GM23248 (cell line): ENCODE data around the gene PKNOX2. TPM values are rescaled to one million over a fixed set of nuclear protein-coding genes. Genes with fewer than 3 reads are reported as not detected.

Experiments used
- DNase-seq: peaks from one replicate; pipeline ENCODE4 v3.0.0-alpha.2; 2015
- H2AFZ ChIP-seq: fragments of 200-600 bp; sonication (generic); 2 replicates; pipeline ENCODE4 v1.6.1; 2016; ENCODE audit warnings: antibody characterized with exemption
- H3F3A ChIP-seq: fragments of 200-600 bp; sonication (generic); 2 replicates; pipeline ENCODE4 v1.6.1; 2016; ENCODE audit warnings: mild to moderate bottlenecking, antibody characterized with exemption, mixed run types; ENCODE audit not compliant: insufficient read depth
- H3K27ac ChIP-seq: fragments of 200-600 bp; sonication (generic); 2 replicates; pipeline ENCODE4 v1.5.1; 2016; ENCODE audit warnings: mild to moderate bottlenecking
- H3K27me3 ChIP-seq: fragments of 200-600 bp; sonication (generic); replicated peaks from 2 replicates; pipeline ENCODE4 v1.6.1; 2016; ENCODE audit warnings: mild to moderate bottlenecking; ENCODE audit not compliant: insufficient read depth
- H3K36me3 ChIP-seq: fragments of 200-600 bp; sonication (generic); 2 replicates; pipeline ENCODE4 v1.6.1; 2016; ENCODE audit warnings: low read depth, mild to moderate bottlenecking
- H3K4me1 ChIP-seq: fragments of 200-600 bp; sonication (generic); 2 replicates; pipeline ENCODE4 v1.6.1; 2016; ENCODE audit warnings: mild to moderate bottlenecking; ENCODE audit not compliant: insufficient read depth
- H3K4me2 ChIP-seq: fragments of 200-600 bp; sonication (generic); one replicate; pipeline ENCODE4 v1.6.1; 2016; ENCODE audit warnings: mild to moderate bottlenecking; ENCODE audit not compliant: unreplicated experiment
- H3K4me3 ChIP-seq: fragments of 200-600 bp; sonication (generic); 2 replicates; pipeline ENCODE4 v1.5.1; 2016; ENCODE audit warnings: mild to moderate bottlenecking
- H3K79me2 ChIP-seq: fragments of 200-600 bp; sonication (generic); 2 replicates; pipeline ENCODE4 v1.6.1; 2016; ENCODE audit warnings: mild to moderate bottlenecking; ENCODE audit not compliant: insufficient read depth
- H3K9ac ChIP-seq: fragments of 200-600 bp; sonication (generic); 2 replicates; pipeline ENCODE4 v1.6.1; 2016; ENCODE audit warnings: mild to moderate bottlenecking
- H3K9me2 ChIP-seq: fragments of 200-600 bp; sonication (generic); 2 replicates; pipeline ENCODE4 v1.6.1; 2016; ENCODE audit warnings: mixed run types, mild to moderate bottlenecking, moderate library complexity; ENCODE audit not compliant: insufficient read depth
- H3K9me3 ChIP-seq: fragments of 200-600 bp; sonication (generic); one replicate; pipeline ENCODE4 v1.6.1; 2017; ENCODE audit warnings: low read depth
- H4K20me1 ChIP-seq: fragments of 200-600 bp; sonication (generic); 2 replicates; pipeline ENCODE4 v1.6.0; 2016; ENCODE audit not compliant: insufficient read depth
- EZH2 ChIP-seq: fragments of 200-600 bp; sonication (generic); IDR thresholded peaks from 2 replicates; pipeline ENCODE4 v1.6.1; 2018; ENCODE audit warnings: antibody characterized with exemption, mild to moderate bottlenecking; ENCODE audit not compliant: insufficient read depth, poor library complexity, severe bottlenecking
- EZH2phosphoT487 ChIP-seq: fragments of 200-600 bp; sonication (generic); IDR thresholded peaks from 2 replicates; pipeline ENCODE4 v1.6.1; 2018; ENCODE audit warnings: antibody characterized with exemption, moderate library complexity, mild to moderate bottlenecking, low read depth; ENCODE audit not compliant: insufficient read depth
- WGBS, 2 experiments: methylation state at CpG; one replicate each; pipeline ENCODE4 v1.1.6; 2015 to 2017; ENCODE audit warnings: low lambda C conversion rate in 2 of 2, low coverage in 1 of 2; ENCODE audit errors: missing lambda C conversion rate in 2 of 2; 5-methylcytosine and 5-hydroxymethylcytosine counted together
- in situ Hi-C: fragments of 300-500 bp; cut with MboI; formaldehyde crosslinking; loops from 2 replicates; pipeline ENCODE4 v1.15.0; 2020
- polyA plus RNA-seq: library from polyadenylated mRNA; unstranded; fragments of >200 nt; fragmentation: Nextera tagmentation; extraction: Ambion mirVana; gene quantifications from 2 replicates; pipeline ENCODE4 v1.2.1, GENCODE V29; 2016
- total RNA-seq: library from RNA; depleted of rRNA; stranded (reverse); fragments of >200 nt; shearing (Covaris generic); gene quantifications from 2 replicates; pipeline ENCODE4 v1.2.3, GENCODE V29; 2014

The PKNOX2 gene
- total and polyA plus RNA-seq, 2 experiments from 2014 or later = 0.21 to 0.76 TPM

DNA sequence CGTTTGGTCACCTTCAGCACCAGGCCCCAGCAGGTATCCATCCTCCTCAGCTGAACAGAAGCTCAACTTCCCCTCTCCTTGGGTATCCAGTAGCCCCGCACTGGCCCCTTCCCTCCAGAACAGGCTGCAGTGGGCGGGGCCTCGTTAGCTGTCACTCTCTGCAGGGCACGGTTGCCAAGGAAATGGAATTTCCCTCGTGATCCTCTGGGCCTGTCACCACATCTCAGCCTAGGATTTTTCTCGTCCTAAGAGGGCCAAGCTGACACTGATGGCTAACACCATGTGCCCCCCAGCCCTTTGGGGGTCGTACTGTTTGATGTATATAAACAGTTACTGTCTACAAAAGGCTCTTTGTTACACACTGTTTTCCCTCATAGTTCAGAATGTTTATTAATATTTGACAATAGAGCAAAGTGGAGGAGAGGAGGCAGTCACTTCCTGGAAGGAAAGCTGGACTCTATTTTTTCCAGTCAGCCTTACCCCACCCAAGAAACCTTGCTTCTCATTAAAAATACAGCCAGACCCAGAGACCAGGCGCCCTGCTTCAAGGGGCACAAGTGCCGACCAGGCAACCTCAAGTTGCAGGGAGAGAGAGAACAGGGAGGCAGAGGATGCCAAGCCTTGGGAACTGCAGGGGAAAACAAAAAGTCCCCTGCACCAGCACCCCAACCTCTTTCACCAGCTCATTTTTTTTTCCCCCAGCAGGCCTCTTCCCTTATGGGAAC, 287.0 kb downstream of the PKNOX2 start:
- Histone ChIP-seq H3K9ac (no peak overlapping the region), H3K79me2 (no peaks in the 10 kb centered on the region), H2AFZ (peak overlapping the region; percentile 62), H3K36me3 (no peaks in the 10 kb centered on the region), H4K20me1 (no peaks in the 10 kb centered on the region), H3K9me3 (no peaks in the 10 kb centered on the region), H3K4me3 (no peak overlapping the region), H3K4me1 (peaks cover 13% of the 10 kb centered on the region), H3K27ac (no peak overlapping the region), H3F3A (peaks cover 9% of the 10 kb centered on the region), H3K9me2 (no peaks in the 10 kb centered on the region), H3K27me3 (no peaks in the 10 kb centered on the region), H3K4me2 (no peak overlapping the region)
- DNase-seq = peak; percentile 20
- WGBS, 2 experiments = 19 to 25% methylated on average over 10 of the region's 10 CpGs
- in situ Hi-C loops = no loop called here
- TF ChIP-seq EZH2phosphoT487 = no peak
- TF ChIP-seq EZH2 = no peak

GRCh38 chr11:125452125-125452470, 287.5 kb downstream of the PKNOX2 start:
- H3K27me3 ChIP-seq = no peaks in the 10 kb centered on the region
- no peak for DNase-seq
- H3K9me3 ChIP-seq = no peaks in the 10 kb centered on the region
- H4K20me1 ChIP-seq = no peaks in the 10 kb centered on the region
- no peak overlapping the region for H3K9ac ChIP-seq
- H3K4me1 ChIP-seq = peaks cover 13% of the 10 kb centered on the region
- no peaks in the 10 kb centered on the region for H3K36me3 ChIP-seq
- TF ChIP-seq EZH2 = no peak
- TF ChIP-seq EZH2phosphoT487 = no peak
- no peaks in the 10 kb centered on the region for H3K9me2 ChIP-seq
- no peak overlapping the region for H3K4me2 ChIP-seq
- no peak overlapping the region for H3K4me3 ChIP-seq
- H3K79me2 ChIP-seq = no peaks in the 10 kb centered on the region
- in situ Hi-C loops = no loop called here
- H3F3A ChIP-seq = peaks cover 9% of the 10 kb centered on the region
- peak overlapping the region; percentile 62 for H2AFZ ChIP-seq
- WGBS, 2 experiments = 81 to 89% methylated on average over 7 of the region's 7 CpGs
- H3K27ac ChIP-seq = no peak overlapping the region

DNA sequence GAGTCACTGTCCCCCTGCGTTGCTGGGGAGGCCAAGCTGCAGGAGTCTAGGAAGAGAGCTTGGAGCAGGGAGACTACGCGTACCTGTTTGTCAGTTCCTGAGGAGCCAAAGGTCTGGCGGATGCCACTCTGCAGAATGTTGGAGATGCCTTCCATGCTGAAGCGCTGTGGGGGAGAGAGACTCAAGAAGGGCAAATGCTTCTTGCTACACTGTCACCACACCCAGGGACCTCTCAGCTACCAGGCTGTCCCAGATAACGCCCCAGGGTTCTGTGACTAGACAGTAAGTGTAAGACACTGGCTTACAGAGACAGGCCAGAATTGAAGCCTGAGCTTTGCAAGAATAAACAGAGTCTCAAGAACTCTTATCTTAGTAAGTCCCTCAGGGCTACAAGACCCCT, 289.5 kb downstream of the PKNOX2 start:
- DNase-seq = no peak
- in situ Hi-C loops = no loop called here
- Histone ChIP-seq H3K27me3 (no peaks in the 10 kb centered on the region), H3K4me2 (no peak overlapping the region), H4K20me1 (no peaks in the 10 kb centered on the region), H3K9me3 (no peaks in the 10 kb centered on the region), H3K79me2 (no peaks in the 10 kb centered on the region), H3K36me3 (no peaks in the 10 kb centered on the region), H2AFZ (no peak overlapping the region), H3K9me2 (no peaks in the 10 kb centered on the region), H3F3A (peaks cover 4% of the 10 kb centered on the region; the same call in 1 of the 2 replicates), H3K4me3 (no peak overlapping the region), H3K9ac (no peak overlapping the region), H3K27ac (no peak overlapping the region), H3K4me1 (peaks cover 9% of the 10 kb centered on the region; the same call in 1 of the 2 replicates)
- no peak for TF ChIP-seq EZH2
- no peak for TF ChIP-seq EZH2phosphoT487
- WGBS, 2 experiments = 90% methylated on average over 6 of the region's 6 CpGs

GRCh38 chr11:125455851-125456250, 291.3 kb downstream of the PKNOX2 start:
- 93 to 94% methylated on average over 13 of the region's 13 CpGs for WGBS, 2 experiments
- Histone ChIP-seq H3K9me3 (no peaks in the 10 kb centered on the region), H3K27ac (no peak overlapping the region), H4K20me1 (no peaks in the 10 kb centered on the region), H3K4me3 (no peak overlapping the region), H3K9me2 (no peaks in the 10 kb centered on the region), H3K36me3 (no peaks in the 10 kb centered on the region), H3K9ac (no peak overlapping the region), H3K79me2 (no peaks in the 10 kb centered on the region), H2AFZ (no peak overlapping the region), H3K4me2 (no peak overlapping the region), H3K4me1 (peaks cover 9% of the 10 kb centered on the region; the same call in 1 of the 2 replicates), H3F3A (peaks cover 4% of the 10 kb centered on the region; the same call in 1 of the 2 replicates), H3K27me3 (no peaks in the 10 kb centered on the region)
- in situ Hi-C loops = no loop called here
- TF ChIP-seq EZH2phosphoT487 = no peak
- TF ChIP-seq EZH2 = no peak
- DNase-seq = no peak
